GM03348 (cell line): Measurements from ENCODE around the gene CLIC4.
"Not testable (repeated sequence)": the region's sequence is repeated elsewhere in the genome, so short reads cannot be mapped to it uniquely, and the experiment has no call there.

ENCODE experiments used
- DNase-seq: peaks from one replicate; pipeline ENCODE4 v3.0.0; 2012; ENCODE audit warnings: low spot score

CLIC4 gene

GRCh38 chr1:24720152-24720551, 25.1 kb upstream of the CLIC4 start:
- DNase-seq = peak; percentile 80

- DNase-seq = no peak
Measured at GRCh38 chr1:24721533-24721932, 23.7 kb upstream of the CLIC4 start.

- DNase-seq = not testable (repeated sequence)
Measured at GRCh38 chr1:24722073-24723035, 22.9 kb upstream of the CLIC4 start.

- peak; percentile 54 for DNase-seq
Measured at GRCh38 chr1:24724345-24725208, 20.7 kb upstream of the CLIC4 start.

GRCh38 chr1:24725209-24725651, 20.0 kb upstream of the CLIC4 start:
- DNase-seq = no peak

GRCh38 chr1:24726741-24727140, 18.5 kb upstream of the CLIC4 start:
- no peak for DNase-seq

- peak; percentile 92 for DNase-seq
Measured at GRCh38 chr1:24727501-24728216, 17.6 kb upstream of the CLIC4 start.

GRCh38 chr1:24728982-24729381, 16.3 kb upstream of the CLIC4 start:
- DNase-seq = no peak

- no peak for DNase-seq
Measured at GRCh38 chr1:24732186-24732885, 12.9 kb upstream of the CLIC4 start.

- not testable (repeated sequence) for DNase-seq
Measured at GRCh38 chr1:24733342-24733741, 11.9 kb upstream of the CLIC4 start.

- DNase-seq = no peak
Measured at GRCh38 chr1:24735156-24735508, 10.1 kb upstream of the CLIC4 start.

- DNase-seq = peak; percentile 56
Measured at GRCh38 chr1:24735509-24736375, 9.5 kb upstream of the CLIC4 start.

- no peak for DNase-seq
Measured at GRCh38 chr1:24737368-24738117, 7.7 kb upstream of the CLIC4 start.

- DNase-seq = no peak
Measured at GRCh38 chr1:24739241-24739640, 6.0 kb upstream of the CLIC4 start.

GRCh38 chr1:24742090-24742938, 2.9 kb upstream of the CLIC4 start:
- DNase-seq = no peak

- peak; percentile 39 for DNase-seq
Measured at GRCh38 chr1:24743404-24744211, 1.6 kb upstream of the CLIC4 start.

GRCh38 chr1:24745711-24746413, 615 bp downstream of the CLIC4 start:
- peak; percentile 61 for DNase-seq
